A549 treated with dexamethasone at 1 μM for 4 hours (cell line): ENCODE measurements around the gene OR4K5. TPM values are rescaled to one million over a fixed set of nuclear protein-coding genes. Genes with fewer than 3 reads are reported as not detected.

Experiments
- total RNA-seq: library from RNA; stranded (reverse); fragments of 200-300 nt; extraction: Qiagen RNA extraction; gene quantifications from 5 replicates; pipeline ENCODE4 v1.2.3, GENCODE V29; 2022

Gene OR4K5, protein sequence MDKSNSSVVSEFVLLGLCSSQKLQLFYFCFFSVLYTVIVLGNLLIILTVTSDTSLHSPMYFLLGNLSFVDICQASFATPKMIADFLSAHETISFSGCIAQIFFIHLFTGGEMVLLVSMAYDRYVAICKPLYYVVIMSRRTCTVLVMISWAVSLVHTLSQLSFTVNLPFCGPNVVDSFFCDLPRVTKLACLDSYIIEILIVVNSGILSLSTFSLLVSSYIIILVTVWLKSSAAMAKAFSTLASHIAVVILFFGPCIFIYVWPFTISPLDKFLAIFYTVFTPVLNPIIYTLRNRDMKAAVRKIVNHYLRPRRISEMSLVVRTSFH
- not detected in 5 replicates for total RNA-seq

DNA sequence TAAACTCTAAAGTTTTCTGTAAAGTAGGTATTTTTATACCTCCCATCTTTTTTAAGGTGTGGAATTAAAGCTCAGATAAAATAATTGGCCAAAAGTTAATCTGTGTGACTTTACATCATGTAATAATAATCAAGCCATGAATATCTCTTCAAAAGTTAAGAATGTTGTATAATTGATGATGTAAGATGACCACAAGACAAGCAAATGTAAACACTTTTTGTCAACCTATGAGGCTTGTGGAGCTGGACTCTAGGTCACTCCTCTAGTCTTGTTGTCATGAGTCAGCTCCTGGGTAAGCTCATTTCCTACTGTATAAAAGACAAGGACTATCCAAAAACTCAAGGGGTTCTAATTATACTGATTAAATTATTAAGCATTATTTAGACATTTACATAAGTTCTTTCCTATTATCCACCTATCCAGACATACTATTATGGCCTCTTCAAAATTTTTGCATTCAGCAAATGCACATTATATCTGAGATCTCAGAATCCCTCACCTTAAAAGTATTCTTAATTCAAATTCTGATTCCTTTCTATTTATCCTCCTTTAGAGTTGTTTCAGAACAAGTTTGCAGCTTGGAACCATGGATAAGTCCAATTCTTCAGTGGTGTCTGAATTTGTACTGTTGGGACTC, at the start of gene OR4K5:
Gene OR4K5 (plus strand): TSS at position 587 of the 637 bp plus-strand sequence. CDS start 0 bp downstream, at position 587.

DNA sequence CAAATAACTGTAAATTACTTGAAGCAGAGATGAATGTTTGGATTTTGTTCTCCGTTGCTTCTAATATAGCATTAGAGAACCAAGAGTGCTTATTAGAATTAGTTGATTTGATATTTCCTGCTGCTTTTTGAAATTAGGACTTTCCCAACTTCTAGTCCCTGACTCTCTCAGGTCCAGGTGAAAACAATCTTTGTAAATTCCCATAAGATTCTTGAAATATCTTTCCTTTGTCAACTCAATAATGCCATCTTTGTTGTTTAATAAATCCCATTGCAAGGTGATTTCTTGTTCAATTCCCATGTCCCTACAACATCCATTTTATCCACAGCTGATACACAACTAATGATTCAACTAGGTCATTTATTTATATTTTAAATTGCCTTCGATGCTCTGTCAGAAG, 45.6 kb upstream of the OR4K5 start, which contains the start of gene OR4K2:
Gene OR4K2 (plus strand): TSS at position 301 of the 400 bp plus-strand sequence. CDS start 1,126 bp downstream, outside the sequence.

DNA sequence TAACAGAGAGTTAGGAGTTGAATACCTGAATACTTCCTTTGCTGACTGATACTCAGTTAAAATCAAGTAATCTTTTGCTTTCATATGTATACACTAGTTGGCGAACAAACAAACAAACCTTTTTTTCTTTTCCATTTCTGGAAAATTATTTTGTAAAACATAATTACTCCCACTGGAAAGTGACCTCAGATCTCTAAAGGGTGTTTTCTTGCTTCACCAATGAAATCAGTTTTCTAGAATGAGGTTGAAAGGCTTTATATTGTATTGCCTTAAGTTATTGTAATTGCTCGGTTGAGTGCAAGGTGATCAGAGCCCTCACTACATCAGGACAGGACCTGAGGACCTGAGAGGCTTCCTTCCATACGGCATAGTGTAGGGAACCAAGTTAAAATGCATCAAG, 10.2 kb downstream of the OR4K5 start, which contains the start of gene OR4K1:
Gene OR4K1 (plus strand): TSS at position 301 of the 400 bp plus-strand sequence. CDS start 4,750 bp downstream, outside the sequence.

Other genes with a start within 250 kb of the OR4K5 start
- gene OR11H2, start 206.7 kb upstream of the OR4K5 start, total RNA-seq, result not detected in 5 replicates
- not detected in 5 replicates for gene OR4Q3, start 177.0 kb upstream of the OR4K5 start, total RNA-seq
- gene OR4M1, start 147.1 kb upstream of the OR4K5 start, total RNA-seq, result not detected in 5 replicates
- not detected in 5 replicates for gene OR4N2, start 116.8 kb upstream of the OR4K5 start, total RNA-seq
- gene OR4K2, start 45.5 kb upstream of the OR4K5 start, total RNA-seq, result not detected in 5 replicates
- gene OR4K1, start 10.3 kb downstream of the OR4K5 start, total RNA-seq, result not detected in 5 replicates
- gene OR4K15, start 55.0 kb downstream of the OR4K5 start, total RNA-seq, result not detected in 5 replicates
- gene OR4Q2, start 81.6 kb downstream of the OR4K5 start, total RNA-seq, result not detected in 5 replicates
- not detected in 5 replicates for gene OR4K14, start 98.7 kb downstream of the OR4K5 start, total RNA-seq
- not detected in 5 replicates for gene OR4K13, start 115.4 kb downstream of the OR4K5 start, total RNA-seq
- gene OR4L1, start 139.4 kb downstream of the OR4K5 start, total RNA-seq, result not detected in 5 replicates
- not detected in 5 replicates for gene OR4K17, start 190.1 kb downstream of the OR4K5 start, total RNA-seq
- gene OR4N5, start 218.2 kb downstream of the OR4K5 start, total RNA-seq, result not detected in 5 replicates